K562 (cell line): ENCODE measurements around the gene COPE. TPM values are rescaled to one million over a fixed set of nuclear protein-coding genes. Genes with fewer than 3 reads are reported as not detected.

Source experiments
- CLOCK ChIP-seq: fragments of 250-450 bp; sonication (Bioruptor Pico); IDR thresholded peaks from 2 replicates; pipeline ENCODE4 v1.4.0; 2020; ENCODE audit warnings: mild to moderate bottlenecking, moderate library complexity, borderline replicate concordance
- HNRNPL ChIP-seq: fragments of 200-400 bp; formaldehyde crosslinking; IDR thresholded peaks from 2 replicates; pipeline ENCODE4 v1.6.1; 2017; ENCODE audit warnings: low read depth, mild to moderate bottlenecking, low read length
- MXD1 ChIP-seq: fragments of 250-450 bp; sonication (Bioruptor Pico); IDR thresholded peaks from 2 replicates; pipeline ENCODE4 v1.8.0; 2021; ENCODE audit warnings: borderline replicate concordance, mild to moderate bottlenecking, moderate library complexity; ENCODE audit not compliant: poor library complexity, severe bottlenecking
- POLR2B ChIP-seq: fragments of 450-650 bp; IDR thresholded peaks from 2 replicates; pipeline ENCODE4 v1.6.1; 2018; ENCODE audit warnings: low read depth; ENCODE audit not compliant: partially characterized antibody
- SIN3A ChIP-seq, 2 experiments: fragments of 150-350 bp in 1 of 2; IDR thresholded peaks; 2 replicates each; pipeline ENCODE4 v1.6.1; 2011 to 2016; ENCODE audit warnings: borderline replicate concordance in 2 of 2, low read depth in 2 of 2, low read length in 2 of 2, mild to moderate bottlenecking in 2 of 2, moderate library complexity in 2 of 2; ENCODE audit not compliant: control insufficient read depth in 1 of 2
- SNAPC5 ChIP-seq: fragments of 250-450 bp; sonication (Bioruptor Pico); IDR thresholded peaks from 2 replicates; pipeline ENCODE4 v1.8.0; 2021; ENCODE audit warnings: moderate library complexity, mild to moderate bottlenecking, inconsistent platforms
- SP2 ChIP-seq: IDR thresholded peaks from 2 replicates; pipeline ENCODE4 v1.6.1; 2011; ENCODE audit warnings: mild to moderate bottlenecking, low read depth, low read length, moderate library complexity; ENCODE audit not compliant: poor library complexity, severe bottlenecking; ENCODE audit errors: extremely low read depth
- ZC3H11A ChIP-seq: IDR thresholded peaks from 2 replicates; pipeline ENCODE4 v1.6.1; 2012; ENCODE audit warnings: low read depth, low read length, improper control_type of control experiment
- ZHX1 ChIP-seq: fragments of 150-350 bp; conservative IDR thresholded peaks from 2 replicates; pipeline ENCODE4 v1.6.1; 2014; ENCODE audit warnings: low read length
- ZNF121 ChIP-seq: sonication (generic); formaldehyde crosslinking; conservative IDR thresholded peaks from 2 replicates; pipeline ENCODE4 v1.8.0; 2022; ENCODE audit warnings: missing genetic modification reagents
- ZNF133 ChIP-seq: fragments of 250-450 bp; sonication (Bioruptor Pico); IDR thresholded peaks from 2 replicates; pipeline ENCODE4 v1.4.0; 2020; ENCODE audit warnings: mild to moderate bottlenecking
- polyA plus RNA-seq, 8 experiments: library from polyadenylated mRNA; depleted of rRNA in 4 of 8; stranded (reverse) in 5 of 8; unstranded in 3 of 8; fragments of >200 nt; fragmentation: Nextera tagmentation in 2 of 8; fragmentation: Illumina TruSeq in 1 of 8; extraction: Ambion mirVana in 2 of 8; extraction: Trizol in 1 of 8; gene quantifications; 2 replicates each; pipeline versions ENCODE4 v1.2.1 to v1.2.3, GENCODE V29; 2011 to 2014; ENCODE audit warnings: inconsistent platforms in 1 of 8, missing spikeins in 1 of 8
- total RNA-seq, 7 experiments: library from RNA; depleted of rRNA in 6 of 7; stranded (reverse); fragments of >200 nt in 6 of 7; fragmentation: Illumina TruSeq in 2 of 7; extraction: Trizol in 2 of 7; gene quantifications; 2 replicates each; pipeline versions ENCODE4 v1.2.1 to v1.2.3, GENCODE V29; 2011 to 2021; ENCODE audit warnings: low replicate concordance in 1 of 7
- TF ChIP-seq, protein P1 (sequence below): fragments of 450-650 bp; IDR thresholded peaks from 2 replicates; pipeline ENCODE4 v1.6.1; 2016; ENCODE audit warnings: missing biosample characterization, missing genetic modification characterization
- TF ChIP-seq, protein P2 (sequence below): fragments of 450-650 bp; formaldehyde crosslinking; IDR thresholded peaks from 2 replicates; pipeline ENCODE4 v1.4.0; 2020; ENCODE audit warnings: mild to moderate bottlenecking, moderate library complexity
- TF ChIP-seq, protein P3 (sequence below): fragments of 250-450 bp; sonication (Bioruptor Pico); IDR thresholded peaks from 2 replicates; pipeline ENCODE4 v1.4.0; 2020; ENCODE audit warnings: mild to moderate bottlenecking

Gene COPE
- total and polyA plus RNA-seq, 9 of the 15 experiments (the other 6 are each of a cell fraction or from before 2014, with no cell fraction given): 5.8 to 273 (median 147) TPM

DNA sequence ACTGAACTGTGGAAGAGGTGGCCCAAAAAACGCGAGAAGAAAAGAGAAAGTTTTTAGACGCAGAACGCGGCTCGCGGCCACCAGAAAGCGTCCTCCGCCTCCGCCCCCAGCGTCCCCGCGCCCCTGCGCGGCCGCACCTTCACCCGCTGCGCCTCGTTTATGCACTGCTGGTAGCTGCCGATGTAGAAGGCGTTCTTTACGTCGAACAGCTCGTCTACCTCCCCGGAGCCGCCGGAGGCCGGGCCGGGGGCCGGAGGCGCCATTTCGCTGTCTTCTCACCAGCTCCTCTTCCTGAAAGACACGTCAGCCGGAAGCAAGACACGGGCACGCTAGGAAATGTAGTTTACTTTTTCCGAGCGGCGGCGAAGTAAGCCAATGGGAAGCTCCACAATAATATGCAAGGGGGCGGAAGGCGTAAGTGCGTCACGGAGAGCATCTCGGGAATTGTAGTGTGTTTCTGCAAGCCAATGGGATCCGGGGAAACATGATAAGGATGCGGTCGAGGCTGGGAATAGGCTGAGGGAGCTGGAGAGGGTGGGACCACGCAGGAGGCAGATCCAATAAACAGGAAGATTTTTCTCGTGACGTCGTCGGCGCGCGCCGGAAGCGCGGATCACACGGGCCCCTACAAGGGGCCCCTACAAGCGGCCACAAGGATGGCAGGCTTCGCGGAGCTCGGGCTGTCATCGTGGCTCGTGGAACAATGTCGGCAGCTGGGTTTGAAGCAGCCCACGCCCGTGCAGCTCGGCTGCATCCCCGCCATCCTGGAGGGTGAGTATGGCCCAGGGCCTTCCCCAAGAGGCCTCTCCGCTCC, at the start of gene COPE, which contains the start of gene DDX49 (continued):
- no peak for TF ChIP-seq ZHX1
- TF ChIP-seq ZNF121: no peak
- TF ChIP-seq SIN3A (IDR thresholded peaks at IDR 0.05; ENCODE audit: borderline replicate concordance in 2 of 2, control insufficient read depth in 1 of 2, low read depth in 2 of 2, low read length in 2 of 2): peak; percentile 99 to 100
- TF ChIP-seq, protein P1, sequence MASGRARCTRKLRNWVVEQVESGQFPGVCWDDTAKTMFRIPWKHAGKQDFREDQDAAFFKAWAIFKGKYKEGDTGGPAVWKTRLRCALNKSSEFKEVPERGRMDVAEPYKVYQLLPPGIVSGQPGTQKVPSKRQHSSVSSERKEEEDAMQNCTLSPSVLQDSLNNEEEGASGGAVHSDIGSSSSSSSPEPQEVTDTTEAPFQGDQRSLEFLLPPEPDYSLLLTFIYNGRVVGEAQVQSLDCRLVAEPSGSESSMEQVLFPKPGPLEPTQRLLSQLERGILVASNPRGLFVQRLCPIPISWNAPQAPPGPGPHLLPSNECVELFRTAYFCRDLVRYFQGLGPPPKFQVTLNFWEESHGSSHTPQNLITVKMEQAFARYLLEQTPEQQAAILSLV (tag): no peak
- peak; percentile 95 for TF ChIP-seq MXD1
- TF ChIP-seq ZNF133 (CRISPR knock-in tag): no peak
- TF ChIP-seq, protein P2, sequence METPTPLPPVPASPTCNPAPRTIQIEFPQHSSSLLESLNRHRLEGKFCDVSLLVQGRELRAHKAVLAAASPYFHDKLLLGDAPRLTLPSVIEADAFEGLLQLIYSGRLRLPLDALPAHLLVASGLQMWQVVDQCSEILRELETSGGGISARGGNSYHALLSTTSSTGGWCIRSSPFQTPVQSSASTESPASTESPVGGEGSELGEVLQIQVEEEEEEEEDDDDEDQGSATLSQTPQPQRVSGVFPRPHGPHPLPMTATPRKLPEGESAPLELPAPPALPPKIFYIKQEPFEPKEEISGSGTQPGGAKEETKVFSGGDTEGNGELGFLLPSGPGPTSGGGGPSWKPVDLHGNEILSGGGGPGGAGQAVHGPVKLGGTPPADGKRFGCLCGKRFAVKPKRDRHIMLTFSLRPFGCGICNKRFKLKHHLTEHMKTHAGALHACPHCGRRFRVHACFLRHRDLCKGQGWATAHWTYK (CRISPR knock-in tag): no peak; the same call in none of the 2 replicates
- TF ChIP-seq SNAPC5 (CRISPR knock-in tag): no peak
- no peak for TF ChIP-seq CLOCK (CRISPR knock-in tag)
- TF ChIP-seq, protein P3, sequence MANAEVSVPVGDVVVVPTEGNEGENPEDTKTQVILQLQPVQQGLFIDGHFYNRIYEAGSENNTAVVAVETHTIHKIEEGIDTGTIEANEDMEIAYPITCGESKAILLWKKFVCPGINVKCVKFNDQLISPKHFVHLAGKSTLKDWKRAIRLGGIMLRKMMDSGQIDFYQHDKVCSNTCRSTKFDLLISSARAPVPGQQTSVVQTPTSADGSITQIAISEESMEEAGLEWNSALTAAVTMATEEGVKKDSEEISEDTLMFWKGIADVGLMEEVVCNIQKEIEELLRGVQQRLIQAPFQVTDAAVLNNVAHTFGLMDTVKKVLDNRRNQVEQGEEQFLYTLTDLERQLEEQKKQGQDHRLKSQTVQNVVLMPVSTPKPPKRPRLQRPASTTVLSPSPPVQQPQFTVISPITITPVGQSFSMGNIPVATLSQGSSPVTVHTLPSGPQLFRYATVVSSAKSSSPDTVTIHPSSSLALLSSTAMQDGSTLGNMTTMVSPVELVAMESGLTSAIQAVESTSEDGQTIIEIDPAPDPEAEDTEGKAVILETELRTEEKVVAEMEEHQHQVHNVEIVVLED (CRISPR knock-in tag): peak; percentile 96
- no peak for TF ChIP-seq ZC3H11A
- TF ChIP-seq POLR2B: peak; percentile 86
- peak; percentile 82 for TF ChIP-seq SP2
- TF ChIP-seq HNRNPL: no peak
